KMS-11 (cell line): ENCODE results near the gene OTUB1.

Source experiments
- H2AFZ ChIP-seq: fragments of 200-600 bp; sonication (generic); 2 replicates; pipeline ENCODE4 v1.6.1; 2016; ENCODE audit warnings: antibody characterized with exemption, mixed run types, low read depth
- H3K27ac ChIP-seq: fragments of 200-600 bp; sonication (generic); 2 replicates; pipeline ENCODE4 v1.6.1; 2016; ENCODE audit warnings: mild to moderate bottlenecking, mixed run types
- H3K27me3 ChIP-seq: fragments of 200-600 bp; sonication (generic); 2 replicates; pipeline ENCODE4 v1.6.1; 2017; ENCODE audit warnings: mild to moderate bottlenecking, low read depth, mixed run types, moderate library complexity; ENCODE audit not compliant: insufficient read depth
- H3K36me3 ChIP-seq: fragments of 200-600 bp; sonication (generic); 2 replicates; pipeline ENCODE4 v1.6.1; 2017; ENCODE audit warnings: mild to moderate bottlenecking, mixed run types; ENCODE audit not compliant: insufficient read depth
- H3K4me1 ChIP-seq: fragments of 200-600 bp; sonication (generic); 2 replicates; pipeline ENCODE4 v1.6.1; 2016; ENCODE audit warnings: mild to moderate bottlenecking, low read depth, mixed run types; ENCODE audit not compliant: poor library complexity, severe bottlenecking
- H3K4me2 ChIP-seq: fragments of 200-600 bp; sonication (generic); 2 replicates; pipeline ENCODE4 v1.7.0; 2016; ENCODE audit warnings: mild to moderate bottlenecking, mixed run types
- H3K4me3 ChIP-seq: fragments of 200-600 bp; sonication (generic); IDR thresholded peaks from 2 replicates; pipeline ENCODE4 v1.6.1; 2017; ENCODE audit warnings: low read depth, low read length, mixed read lengths; ENCODE audit not compliant: insufficient read depth
- H3K79me2 ChIP-seq: fragments of 200-600 bp; sonication (generic); 2 replicates; pipeline ENCODE4 v1.6.1; 2016; ENCODE audit warnings: low read depth, mixed run types; ENCODE audit not compliant: insufficient read depth
- H3K9ac ChIP-seq: fragments of 200-600 bp; sonication (generic); 2 replicates; pipeline ENCODE4 v1.6.1; 2016; ENCODE audit warnings: mild to moderate bottlenecking, mixed run types
- H4K20me1 ChIP-seq: fragments of 200-600 bp; sonication (generic); 2 replicates; pipeline ENCODE4 v1.6.1; 2016; ENCODE audit warnings: mild to moderate bottlenecking, mixed run types; ENCODE audit not compliant: insufficient read depth
- CTCF ChIP-seq: fragments of 200-600 bp; sonication (generic); conservative IDR thresholded peaks from 2 replicates; pipeline ENCODE4 v1.6.1; 2017; ENCODE audit warnings: low read depth, mild to moderate bottlenecking, antibody characterized with exemption, low read length, moderate library complexity, mixed read lengths

The OTUB1 gene

GRCh38 chr11:63986156-63986931 is at the start of gene OTUB1:
Gene OTUB1 (plus strand): TSS chr11:63986438. CDS start chr11:63986457, 19 bp downstream.
- peak within 1 kb of the TSS; percentile 94 for H3K4me2 ChIP-seq
- H3K27me3 ChIP-seq, result no peaks in the 10 kb centered on the region
- peaks cover 19% of the 10 kb centered on the region for H3K4me1 ChIP-seq
- H2AFZ ChIP-seq, result peak within 1 kb of the TSS; percentile 95
- peak within 1 kb of the TSS; percentile 64 for H3K27ac ChIP-seq
- peak within 1 kb of the TSS; percentile 77 for H3K9ac ChIP-seq
- H4K20me1 ChIP-seq, result no peaks in the 10 kb centered on the region
- H3K4me3 ChIP-seq, result peak within 1 kb of the TSS; percentile 29
- TF ChIP-seq CTCF, result no peak
- peaks cover 17% of the 10 kb centered on the region for H3K79me2 ChIP-seq
- no peaks in the 10 kb centered on the region for H3K36me3 ChIP-seq

GRCh38 chr11:63937713-63938478 is 48.3 kb upstream of the OTUB1 start:
- Histone ChIP-seq H3K27ac (peak overlapping the region; percentile 15; the same call in 1 of the 2 replicates), H3K27me3 (no peaks in the 10 kb centered on the region)

GRCh38 chr11:63938479-63939396 is 47.5 kb upstream of the OTUB1 start, which contains the start of gene NAA40:
Gene NAA40 (plus strand): TSS chr11:63939002. CDS start chr11:63939097, 95 bp downstream.
- peak within 1 kb of the TSS; percentile 97 for H2AFZ ChIP-seq
- peaks cover 7% of the 10 kb centered on the region for H3K4me1 ChIP-seq
- H3K4me3 ChIP-seq, result no peak within 1 kb of the TSS
- H3K27me3 ChIP-seq, result no peaks in the 10 kb centered on the region
- peak within 1 kb of the TSS; percentile 91 for H3K4me2 ChIP-seq
- no peaks in the 10 kb centered on the region for H3K36me3 ChIP-seq
- TF ChIP-seq CTCF, result no peak
- H3K27ac ChIP-seq, result peak within 1 kb of the TSS; percentile 15; the same call in 1 of the 2 replicates
- peak within 1 kb of the TSS; percentile 51; the same call in 1 of the 2 replicates for H3K9ac ChIP-seq
- no peaks in the 10 kb centered on the region for H4K20me1 ChIP-seq
- H3K79me2 ChIP-seq, result peaks cover 8% of the 10 kb centered on the region; the same call in 1 of the 2 replicates

More at GRCh38 chr11:63937713-63938478, 48.3 kb upstream of the OTUB1 start:
- Histone ChIP-seq H3K9ac (no peak overlapping the region; the same call in 1 of the 2 replicates), H2AFZ (peak overlapping the region; percentile 97), H4K20me1 (no peaks in the 10 kb centered on the region), H3K4me1 (peaks cover 7% of the 10 kb centered on the region), H3K4me2 (peak overlapping the region; percentile 84), H3K4me3 (no peak overlapping the region), H3K79me2 (peaks cover 8% of the 10 kb centered on the region; the same call in 1 of the 2 replicates), H3K36me3 (no peaks in the 10 kb centered on the region)
- TF ChIP-seq CTCF, result no peak
